PC-3 (cell line): ENCODE results near the gene SETBP1. TPM values are rescaled to one million over a fixed set of nuclear protein-coding genes. Genes with fewer than 3 reads are reported as not detected.
A peak's percentile ranks its signal among the peaks of the same experiment; 100 is the strongest.

Source experiments
- ATAC-seq: fragments of 200-7000 bp; cut with Tn5 transposase; 2 replicates; pipeline ENCODE4 v1.9.1; 2020; ENCODE audit warnings: mild to moderate bottlenecking, moderate library complexity
- BruUV-seq: library from RNA; stranded (reverse); fragments of 400-500 nt; replicated peaks from 2 replicates; lab custom pipeline; 2021; lab: Mats Ljungman, UMichigan
- CTCF ChIA-PET: fragments of 300-600 bp; sonication (Branson Sonifier 250); formaldehyde crosslinking; loops from one replicate; lab custom pipeline; 2022; ENCODE audit warnings: antibody characterized with exemption; lab: Charles Lee
- POLR2A ChIA-PET: fragments of 300-600 bp; sonication (Branson Sonifier 250); formaldehyde crosslinking; loops from one replicate; lab custom pipeline; 2022; ENCODE audit warnings: antibody characterized with exemption; ENCODE audit not compliant: unreplicated experiment; lab: Charles Lee
- DNase-seq: peaks from one replicate; pipeline ENCODE4 v3.0.0-alpha.2; 2015
- H2AFZ ChIP-seq: fragments of 300-600 bp; sonication (generic); 2 replicates; pipeline ENCODE4 v1.6.0; 2016; ENCODE audit warnings: antibody characterized with exemption, low read length
- H3F3A ChIP-seq: fragments of 300-600 bp; sonication (generic); one replicate; pipeline ENCODE4 v1.6.0; 2017; ENCODE audit warnings: antibody characterized with exemption, low read length, control low read depth, mild to moderate bottlenecking; ENCODE audit not compliant: unreplicated experiment
- H3K27ac ChIP-seq: fragments of 300-600 bp; sonication (generic); 2 replicates; pipeline ENCODE4 v1.5.1; 2016; ENCODE audit warnings: mild to moderate bottlenecking, low read length
- H3K27me3 ChIP-seq: fragments of 300-600 bp; sonication (generic); 2 replicates; pipeline ENCODE4 v1.6.1; 2016; ENCODE audit warnings: low read length, mixed read lengths
- H3K36me3 ChIP-seq: fragments of 300-600 bp; sonication (generic); 2 replicates; pipeline ENCODE4 v1.6.1; 2016; ENCODE audit warnings: low read depth, mixed run types, low read length, mixed read lengths
- H3K4me1 ChIP-seq: fragments of 300-600 bp; sonication (generic); 2 replicates; pipeline ENCODE4 v1.5.1; 2016; ENCODE audit warnings: low read length; ENCODE audit not compliant: insufficient read depth
- H3K4me2 ChIP-seq: fragments of 300-600 bp; sonication (generic); 2 replicates; pipeline ENCODE4 v1.6.0; 2016; ENCODE audit warnings: low read length
- H3K4me3 ChIP-seq: fragments of 300-600 bp; sonication (generic); 2 replicates; pipeline ENCODE4 v1.5.1; 2016; ENCODE audit warnings: mild to moderate bottlenecking, low read length, mixed read lengths
- H3K79me2 ChIP-seq: fragments of 300-600 bp; sonication (generic); 2 replicates; pipeline ENCODE4 v1.6.1; 2017; ENCODE audit warnings: low read length, mixed read lengths
- H3K9ac ChIP-seq: fragments of 300-600 bp; sonication (generic); 2 replicates; pipeline ENCODE4 v1.6.0; 2016; ENCODE audit warnings: mild to moderate bottlenecking, low read length
- H3K9me2 ChIP-seq: fragments of 300-600 bp; sonication (generic); replicated peaks from 2 replicates; pipeline ENCODE4 v1.6.1; 2016; ENCODE audit warnings: mixed run types, low read length, mixed read lengths
- H3K9me3 ChIP-seq: fragments of 300-600 bp; sonication (generic); 2 replicates; pipeline ENCODE4 v1.6.1; 2016; ENCODE audit warnings: low read length, mixed read lengths
- H4K20me1 ChIP-seq: fragments of 300-600 bp; sonication (generic); 2 replicates; pipeline ENCODE4 v1.6.1; 2016; ENCODE audit warnings: low read length, mixed read lengths
- EZH2 ChIP-seq: fragments of 300-600 bp; sonication (generic); IDR thresholded peaks from one replicate; pipeline ENCODE4 v1.6.1; 2017; ENCODE audit warnings: antibody characterized with exemption, mild to moderate bottlenecking, low read length; ENCODE audit not compliant: unreplicated experiment
- EZH2phosphoT487 ChIP-seq: fragments of 300-600 bp; sonication (generic); IDR thresholded peaks from 2 replicates; pipeline ENCODE4 v1.6.1; 2018; ENCODE audit warnings: mild to moderate bottlenecking, antibody characterized with exemption, low read length, borderline replicate concordance
- intact Hi-C: fragments of 100-400 bp; cut with micrococcal nuclease; formaldehyde crosslinking; loops from 2 replicates; pipeline ENCODE4 v1.9.0; 2023
- total RNA-seq: library from RNA; depleted of rRNA; stranded (reverse); fragments of >200 nt; gene quantifications from 2 replicates; pipeline ENCODE4 v1.2.3, GENCODE V29; 2014
- TF ChIP-seq, protein P1 (sequence below): fragments of 300-600 bp; sonication (generic); conservative IDR thresholded peaks from 2 replicates; pipeline ENCODE4 v1.5.1; 2017; ENCODE audit warnings: antibody characterized with exemption, low read depth, mild to moderate bottlenecking, low read length

Gene SETBP1
- total RNA-seq, 1 experiment from 2014 or later: 2.3 TPM

DNA sequence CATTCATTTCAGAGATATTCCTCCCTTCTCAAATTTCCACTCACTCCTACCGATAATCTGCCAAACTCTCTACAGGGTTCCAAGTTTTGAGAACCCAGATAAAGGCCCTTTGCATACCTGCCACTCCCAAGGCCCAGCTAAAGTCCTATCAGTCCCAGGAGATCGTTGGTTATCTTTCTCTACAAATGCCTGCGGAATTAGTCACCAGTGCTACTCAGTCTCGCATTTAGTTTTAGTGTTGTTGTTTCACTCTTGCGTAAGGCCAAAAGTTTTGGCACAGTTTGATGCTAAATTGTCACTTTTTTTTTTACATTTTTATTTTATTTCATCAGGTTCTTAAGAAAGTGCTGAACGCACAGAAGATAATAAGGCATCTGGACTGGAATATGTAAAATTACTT lies 29.2 kb upstream of the SETBP1 start:
- Histone ChIP-seq H2AFZ (no peak overlapping the region), H3K36me3 (no peaks in the 10 kb centered on the region), H4K20me1 (no peaks in the 10 kb centered on the region), H3K4me3 (no peak overlapping the region), H3K9me3 (no peaks in the 10 kb centered on the region), H3K27ac (no peak overlapping the region), H3K4me1 (peaks cover 29% of the 10 kb centered on the region), H3K27me3 (no peaks in the 10 kb centered on the region), H3K9me2 (no peaks in the 10 kb centered on the region), H3K79me2 (no peaks in the 10 kb centered on the region), H3K9ac (no peak overlapping the region), H3F3A (no peaks in the 10 kb centered on the region), H3K4me2 (peak overlapping the region; percentile 31; the same call in 1 of the 2 replicates)
- TF ChIP-seq, protein P1, sequence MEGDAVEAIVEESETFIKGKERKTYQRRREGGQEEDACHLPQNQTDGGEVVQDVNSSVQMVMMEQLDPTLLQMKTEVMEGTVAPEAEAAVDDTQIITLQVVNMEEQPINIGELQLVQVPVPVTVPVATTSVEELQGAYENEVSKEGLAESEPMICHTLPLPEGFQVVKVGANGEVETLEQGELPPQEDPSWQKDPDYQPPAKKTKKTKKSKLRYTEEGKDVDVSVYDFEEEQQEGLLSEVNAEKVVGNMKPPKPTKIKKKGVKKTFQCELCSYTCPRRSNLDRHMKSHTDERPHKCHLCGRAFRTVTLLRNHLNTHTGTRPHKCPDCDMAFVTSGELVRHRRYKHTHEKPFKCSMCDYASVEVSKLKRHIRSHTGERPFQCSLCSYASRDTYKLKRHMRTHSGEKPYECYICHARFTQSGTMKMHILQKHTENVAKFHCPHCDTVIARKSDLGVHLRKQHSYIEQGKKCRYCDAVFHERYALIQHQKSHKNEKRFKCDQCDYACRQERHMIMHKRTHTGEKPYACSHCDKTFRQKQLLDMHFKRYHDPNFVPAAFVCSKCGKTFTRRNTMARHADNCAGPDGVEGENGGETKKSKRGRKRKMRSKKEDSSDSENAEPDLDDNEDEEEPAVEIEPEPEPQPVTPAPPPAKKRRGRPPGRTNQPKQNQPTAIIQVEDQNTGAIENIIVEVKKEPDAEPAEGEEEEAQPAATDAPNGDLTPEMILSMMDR: no peak
- TF ChIP-seq EZH2: no peak
- no peak for TF ChIP-seq EZH2phosphoT487
- POLR2A ChIA-PET: no interaction called here
- CTCF ChIA-PET: no interaction called here
- ATAC-seq (peak; percentile 80), DNase-seq (peak; percentile 62)
- intact Hi-C loops: loop anchor here (5.0 kb wide), 1 partner anchor 49 kb away; no protein-coding TSS in a partner anchor
- BruUV-seq: no TSS peak

DNA sequence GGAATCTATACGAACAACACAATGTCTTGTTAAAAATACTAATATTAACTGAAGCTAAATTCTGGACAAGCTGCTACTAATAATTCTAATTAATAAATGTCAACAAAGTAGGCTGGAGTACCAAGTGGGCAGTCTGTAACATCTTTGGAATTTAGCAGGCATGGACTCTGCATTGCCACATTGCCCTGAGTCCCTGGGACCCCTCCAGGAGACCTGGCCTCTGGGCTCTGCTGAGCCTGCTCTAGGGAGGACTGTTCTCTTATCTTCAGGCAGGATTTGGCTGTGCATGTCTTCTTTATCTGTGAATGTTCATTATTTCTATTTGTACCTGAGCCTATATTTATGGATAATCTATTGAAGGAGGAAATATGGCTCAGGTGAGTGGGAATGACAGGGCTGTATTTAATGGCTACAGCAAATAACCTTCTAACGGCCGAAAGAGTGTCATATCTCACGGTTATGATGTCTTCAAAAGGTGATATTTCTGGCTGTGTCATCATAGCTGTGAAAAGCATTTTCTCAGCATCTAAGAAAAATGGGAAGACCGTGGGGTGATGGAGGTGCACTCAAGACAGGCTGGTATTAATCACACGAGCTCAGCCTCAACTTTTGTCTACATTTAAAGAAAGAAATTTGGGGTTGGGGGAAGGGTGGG lies 28.6 kb upstream of the SETBP1 start:
- Histone ChIP-seq H3K4me3 (no peak overlapping the region), H3K9me3 (no peaks in the 10 kb centered on the region), H3K9ac (no peak overlapping the region), H4K20me1 (no peaks in the 10 kb centered on the region), H3K9me2 (no peaks in the 10 kb centered on the region), H3K27ac (no peak overlapping the region), H3K4me2 (peak overlapping the region; percentile 31; the same call in 1 of the 2 replicates), H3F3A (no peaks in the 10 kb centered on the region), H3K79me2 (no peaks in the 10 kb centered on the region), H3K4me1 (peaks cover 29% of the 10 kb centered on the region), H3K27me3 (no peaks in the 10 kb centered on the region), H3K36me3 (no peaks in the 10 kb centered on the region), H2AFZ (no peak overlapping the region)
- ATAC-seq (no peak), DNase-seq (no peak)
- CTCF ChIA-PET: interaction anchor here (0.6 kb wide), 1 partner anchor 27 kb away, joined by 3 read pairs; no protein-coding TSS in a partner anchor
- no TSS peak for BruUV-seq
- POLR2A ChIA-PET: no interaction called here
- intact Hi-C loops: loop anchor here (5.0 kb wide), 1 partner anchor 50 kb away; no protein-coding TSS in a partner anchor
- TF ChIP-seq, protein P1: no peak
- TF ChIP-seq EZH2phosphoT487 (no peak), EZH2 (no peak)

DNA sequence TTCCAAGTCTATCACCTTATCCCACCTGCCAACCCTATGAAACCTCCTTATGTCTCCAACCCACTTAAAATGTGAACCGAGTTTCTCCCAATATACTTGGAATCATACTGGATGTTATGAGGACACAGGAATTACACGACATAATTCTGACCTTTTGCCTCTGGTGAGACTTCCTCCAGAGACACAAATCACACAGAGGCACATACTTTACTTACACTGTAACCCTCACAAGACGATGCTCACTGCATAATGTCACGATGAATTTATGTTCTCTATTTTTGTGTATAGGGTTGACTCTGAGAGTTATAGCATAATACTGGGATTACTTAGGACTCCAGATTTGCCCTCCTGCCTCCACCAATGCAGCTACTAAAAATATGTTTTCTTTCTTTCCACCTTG lies 28.0 kb upstream of the SETBP1 start:
- H3K9me2 ChIP-seq: no peaks in the 10 kb centered on the region
- BruUV-seq: no TSS peak
- H3K9ac ChIP-seq: no peak overlapping the region
- no peak overlapping the region for H2AFZ ChIP-seq
- no peaks in the 10 kb centered on the region for H3K9me3 ChIP-seq
- intact Hi-C loops: loop anchor here (5.0 kb wide), 1 partner anchor 50 kb away; no protein-coding TSS in a partner anchor
- H3K27me3 ChIP-seq: no peaks in the 10 kb centered on the region
- no peaks in the 10 kb centered on the region for H4K20me1 ChIP-seq
- no peak overlapping the region for H3K4me3 ChIP-seq
- no peaks in the 10 kb centered on the region for H3F3A ChIP-seq
- H3K27ac ChIP-seq: no peak overlapping the region
- CTCF ChIA-PET: no interaction called here
- no peak overlapping the region for H3K4me2 ChIP-seq
- DNase-seq (no peak), ATAC-seq (no peak)
- no peaks in the 10 kb centered on the region for H3K79me2 ChIP-seq
- POLR2A ChIA-PET: no interaction called here
- no peaks in the 10 kb centered on the region for H3K36me3 ChIP-seq
- H3K4me1 ChIP-seq: peaks cover 29% of the 10 kb centered on the region
- TF ChIP-seq EZH2phosphoT487: no peak
- TF ChIP-seq, protein P1: no peak
